Trophoblast cell (in vitro differentiated cells and primary cell): ENCODE data around the gene HAGHL.

ENCODE experiments used
- DNase-seq, 2 donors: peaks; one replicate each; pipeline ENCODE4 v3.0.0-alpha.2; 2016
- H2AFZ ChIP-seq: 2 replicates; pipeline ENCODE4 v1.6.1; 2013; ENCODE audit warnings: low read length, moderate library complexity, mild to moderate bottlenecking; ENCODE audit not compliant: insufficient read depth, poor library complexity
- H2AK5ac ChIP-seq: 2 replicates; pipeline ENCODE4 v1.6.1; 2013; ENCODE audit warnings: mild to moderate bottlenecking, low read length
- H2BK120ac ChIP-seq: 2 replicates; pipeline ENCODE4 v1.6.1; 2013; ENCODE audit warnings: low read length, mild to moderate bottlenecking, moderate library complexity; ENCODE audit not compliant: insufficient read depth, poor library complexity
- H2BK12ac ChIP-seq: 2 replicates; pipeline ENCODE4 v1.6.1; 2013; ENCODE audit warnings: mild to moderate bottlenecking, low read length, moderate library complexity
- H2BK5ac ChIP-seq: 2 replicates; pipeline ENCODE4 v1.6.1; 2013; ENCODE audit warnings: low read length, low read depth, moderate library complexity, mild to moderate bottlenecking; ENCODE audit not compliant: poor library complexity
- H3K14ac ChIP-seq: 2 replicates; pipeline ENCODE4 v1.6.1; 2013; ENCODE audit warnings: mild to moderate bottlenecking, low read length
- H3K18ac ChIP-seq: 2 replicates; pipeline ENCODE4 v1.6.1; 2013; ENCODE audit warnings: mild to moderate bottlenecking, low read length
- H3K23ac ChIP-seq: 2 replicates; pipeline ENCODE4 v1.6.1; 2013; ENCODE audit warnings: low read length
- H3K27ac ChIP-seq: 2 replicates; pipeline ENCODE4 v1.5.1; 2013; ENCODE audit warnings: low read depth, mild to moderate bottlenecking, inconsistent platforms, low read length, moderate library complexity
- H3K27me3 ChIP-seq: 2 replicates; pipeline ENCODE4 v1.6.1; 2013; ENCODE audit warnings: inconsistent platforms, mild to moderate bottlenecking, low read length, moderate library complexity; ENCODE audit not compliant: insufficient read depth
- H3K36me3 ChIP-seq, 2 experiments: 1 replicate in 1 of 2; 2 replicates in 1 of 2; pipeline ENCODE4 v1.6.1; 2013; ENCODE audit warnings: low read length in 2 of 2, mild to moderate bottlenecking in 2 of 2, moderate library complexity in 1 of 2; ENCODE audit not compliant: insufficient read depth in 2 of 2, control insufficient read depth in 1 of 2
- H3K4ac ChIP-seq: 2 replicates; pipeline ENCODE4 v1.6.1; 2013; ENCODE audit warnings: low read depth, mild to moderate bottlenecking, low read length, moderate library complexity
- H3K4me1 ChIP-seq, 2 experiments: 1 replicate in 1 of 2; 2 replicates in 1 of 2; pipeline ENCODE4 v1.6.1; 2013; ENCODE audit warnings: low read length in 2 of 2, mild to moderate bottlenecking in 2 of 2, moderate library complexity in 1 of 2; ENCODE audit not compliant: insufficient read depth in 2 of 2, control insufficient read depth in 1 of 2
- H3K4me2 ChIP-seq: 2 replicates; pipeline ENCODE4 v1.6.1; 2013; ENCODE audit warnings: inconsistent platforms, mild to moderate bottlenecking, low read length, moderate library complexity
- H3K4me3 ChIP-seq: 2 replicates; pipeline ENCODE4 v1.5.1; 2013; ENCODE audit warnings: mild to moderate bottlenecking, low read depth, low read length, inconsistent platforms
- H3K79me1 ChIP-seq: one replicate; pipeline ENCODE4 v1.6.1; 2013; ENCODE audit warnings: low read length
- H3K79me2 ChIP-seq: 2 replicates; pipeline ENCODE4 v1.6.1; 2013; ENCODE audit warnings: low read length, mild to moderate bottlenecking; ENCODE audit not compliant: control insufficient read depth, insufficient read depth, poor library complexity
- H3K9ac ChIP-seq: 2 replicates; pipeline ENCODE4 v1.6.1; 2013; ENCODE audit warnings: mild to moderate bottlenecking, low read length
- H3K9me3 ChIP-seq: 2 replicates; pipeline ENCODE4 v1.6.1; 2013; ENCODE audit warnings: low read depth, mild to moderate bottlenecking, control low read depth, inconsistent platforms, low read length; ENCODE audit not compliant: insufficient read depth
- H4K12ac ChIP-seq: 2 replicates; pipeline ENCODE4 v1.6.1; 2013; ENCODE audit warnings: low read depth, mild to moderate bottlenecking, low read length, moderate library complexity
- H4K8ac ChIP-seq: 2 replicates; pipeline ENCODE4 v1.6.1; 2013; ENCODE audit warnings: low read depth, mild to moderate bottlenecking, low read length, moderate library complexity
- H4K91ac ChIP-seq: one replicate; pipeline ENCODE4 v1.6.1; 2013; ENCODE audit warnings: low read depth, mild to moderate bottlenecking, low read length, moderate library complexity
- WGBS: extraction: QIAGEN DNeasy Blood & Tissue Kit; methylation state at CpG from one replicate; pipeline ENCODE4 v1.1.7; 2013; ENCODE audit warnings: missing lambda C conversion rate; ENCODE audit not compliant: insufficient read length, insufficient coverage; ENCODE audit errors: extremely low coverage; 5-methylcytosine and 5-hydroxymethylcytosine counted together

HAGHL gene

GRCh38 chr16:746637-747036 is 19.7 kb downstream of the HAGHL start:
- H4K12ac ChIP-seq: no peak overlapping the region
- no peak overlapping the region for H3K18ac ChIP-seq
- no peaks in the 10 kb centered on the region for H3K79me2 ChIP-seq
- no peak overlapping the region for H2AFZ ChIP-seq
- H3K79me1 ChIP-seq: no peaks in the 10 kb centered on the region
- H4K8ac ChIP-seq: no peak overlapping the region
- H4K91ac ChIP-seq: no peak overlapping the region
- H2BK120ac ChIP-seq: no peak overlapping the region
- no peak for DNase-seq
- no peak overlapping the region for H3K23ac ChIP-seq
- H3K4me3 ChIP-seq: no peak overlapping the region
- no peaks in the 10 kb centered on the region for H3K9me3 ChIP-seq
- no peak overlapping the region for H3K4ac ChIP-seq
- H2BK12ac ChIP-seq: no peak overlapping the region
- no peak overlapping the region for H3K14ac ChIP-seq
- no peaks in the 10 kb centered on the region for H3K36me3 ChIP-seq
- H3K27ac ChIP-seq: no peak overlapping the region
- H3K4me2 ChIP-seq: no peak overlapping the region
- H2AK5ac ChIP-seq: no peak overlapping the region
- no peaks in the 10 kb centered on the region for H3K27me3 ChIP-seq
- no peak overlapping the region for H2BK5ac ChIP-seq
- H3K4me1 ChIP-seq: no peaks in the 10 kb centered on the region
- WGBS: no CpG with 5 or more reads among the region's 13 CpGs
- no peak overlapping the region for H3K9ac ChIP-seq

GRCh38 chr16:747978-748746 is 21.3 kb downstream of the HAGHL start:
- Histone ChIP-seq H3K9me3 (no peaks in the 10 kb centered on the region), H3K27me3 (no peaks in the 10 kb centered on the region), H3K4me3 (no peak overlapping the region), H3K79me2 (no peaks in the 10 kb centered on the region), H3K27ac (no peak overlapping the region), H3K23ac (no peak overlapping the region), H3K36me3 (no peaks in the 10 kb centered on the region), H3K18ac (no peak overlapping the region), H4K12ac (no peak overlapping the region), H3K4ac (no peak overlapping the region), H3K79me1 (no peaks in the 10 kb centered on the region), H4K8ac (no peak overlapping the region), H3K9ac (no peak overlapping the region), H3K14ac (no peak overlapping the region), H2BK12ac (no peak overlapping the region), H2AK5ac (no peak overlapping the region), H3K4me1 (no peaks in the 10 kb centered on the region), H2BK120ac (no peak overlapping the region), H3K4me2 (no peak overlapping the region), H2BK5ac (no peak overlapping the region), H2AFZ (no peak overlapping the region), H4K91ac (no peak overlapping the region)
- WGBS: no CpG with 5 or more reads among the region's 39 CpGs
- peak; percentile 55 to 68 for DNase-seq

GRCh38 chr16:749010-749409 is 22.1 kb downstream of the HAGHL start:
- Histone ChIP-seq H3K4me3 (no peak overlapping the region), H2BK12ac (no peak overlapping the region), H3K4me1 (no peaks in the 10 kb centered on the region), H4K91ac (no peak overlapping the region), H3K9ac (no peak overlapping the region), H2AFZ (no peak overlapping the region), H4K8ac (no peak overlapping the region), H3K36me3 (no peaks in the 10 kb centered on the region), H2AK5ac (no peak overlapping the region), H4K12ac (no peak overlapping the region), H3K9me3 (no peaks in the 10 kb centered on the region), H3K79me1 (no peaks in the 10 kb centered on the region), H3K23ac (no peak overlapping the region), H2BK5ac (no peak overlapping the region), H3K18ac (no peak overlapping the region), H3K14ac (no peak overlapping the region), H3K27me3 (no peaks in the 10 kb centered on the region), H2BK120ac (no peak overlapping the region), H3K27ac (no peak overlapping the region), H3K4me2 (no peak overlapping the region), H3K4ac (no peak overlapping the region), H3K79me2 (no peaks in the 10 kb centered on the region)
- WGBS: no CpG with 5 or more reads among the region's 6 CpGs
- DNase-seq: peak; percentile 76 to 96

- Histone ChIP-seq H3K27ac (no peak overlapping the region), H3K27me3 (no peaks in the 10 kb centered on the region), H3K4me2 (no peak overlapping the region), H3K23ac (no peak overlapping the region), H2AFZ (no peak overlapping the region), H4K8ac (no peak overlapping the region), H4K91ac (no peak overlapping the region), H3K79me1 (no peaks in the 10 kb centered on the region), H2BK5ac (no peak overlapping the region), H3K36me3 (no peaks in the 10 kb centered on the region), H2AK5ac (no peak overlapping the region), H3K18ac (no peak overlapping the region), H3K14ac (no peak overlapping the region), H4K12ac (no peak overlapping the region), H2BK120ac (no peak overlapping the region), H3K4me1 (no peaks in the 10 kb centered on the region), H3K4me3 (no peak overlapping the region), H3K79me2 (no peaks in the 10 kb centered on the region), H3K9ac (no peak overlapping the region), H3K4ac (no peak overlapping the region), H2BK12ac (no peak overlapping the region), H3K9me3 (peaks cover under 1% of the 10 kb centered on the region)
- no CpG with 5 or more reads among the region's 9 CpGs for WGBS
- no peak for DNase-seq
Observed at GRCh38 chr16:750485-750884, 23.6 kb downstream of the HAGHL start.
